Stimulated activated CD8-positive, alpha-beta memory T cell treated with anti-CD3 and anti-CD28 coated beads, Interleukin-15, amount 100 ng/mL, for 4 hours (primary cell): ENCODE data around the gene COX19.

Source experiments
- DNase-seq, 2 donors: peaks; one replicate each; pipeline ENCODE4 v3.0.0-alpha.2; 2020; ENCODE audit warnings: low read depth in 2 of 2

COX19 gene

DNA sequence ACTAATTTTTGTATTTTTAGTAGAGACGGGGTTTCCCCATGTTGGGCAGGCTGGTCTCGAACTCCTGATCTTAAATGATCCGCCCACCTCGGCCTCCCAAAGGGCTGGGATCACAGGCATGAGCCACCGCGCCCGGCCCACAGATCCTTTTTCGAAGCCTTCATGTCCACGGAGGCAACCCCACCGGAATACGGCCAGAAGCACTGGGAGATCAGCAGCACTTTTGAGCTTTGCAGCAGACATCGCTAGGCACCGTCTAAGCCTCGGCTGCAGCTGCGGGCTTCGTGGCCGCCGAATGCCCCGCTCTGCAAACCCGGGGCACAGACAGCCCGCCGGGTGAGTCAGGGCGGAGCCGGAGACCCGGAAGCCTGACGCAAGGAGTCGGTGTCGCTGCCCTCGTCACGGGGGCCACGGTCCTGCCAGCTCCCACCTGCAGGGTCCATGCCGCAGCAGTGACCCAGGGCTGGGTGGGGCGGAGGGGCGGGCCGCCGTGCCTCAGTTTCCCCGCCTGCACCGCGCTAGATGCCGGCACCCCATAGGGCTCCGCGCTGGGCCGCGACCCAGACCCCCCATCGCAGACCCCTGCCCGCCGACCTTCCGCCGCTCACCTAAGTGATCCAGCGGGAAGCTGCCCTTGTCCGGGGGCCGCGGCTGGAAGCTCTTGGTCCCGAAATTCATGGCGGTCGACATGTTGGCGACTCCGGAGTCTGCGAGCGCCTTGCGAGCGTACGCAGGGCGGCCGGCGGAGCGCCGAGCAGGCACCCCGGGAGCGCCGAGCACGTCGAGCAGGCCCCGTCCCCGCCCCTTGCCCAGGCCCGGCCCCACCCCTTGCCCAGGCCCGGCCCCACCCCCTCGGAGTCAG, at the start of gene COX19:
COX19 (minus strand) TSS at position 730 of the 862 bp plus-strand sequence; CDS start at position 690, 40 bp downstream.
- DNase-seq: peak; percentile 77 to 83

- DNase-seq: no peak
These were observed 49.0 kb upstream of the COX19 start for GRCh38 chr7:1024331-1024841.

DNA sequence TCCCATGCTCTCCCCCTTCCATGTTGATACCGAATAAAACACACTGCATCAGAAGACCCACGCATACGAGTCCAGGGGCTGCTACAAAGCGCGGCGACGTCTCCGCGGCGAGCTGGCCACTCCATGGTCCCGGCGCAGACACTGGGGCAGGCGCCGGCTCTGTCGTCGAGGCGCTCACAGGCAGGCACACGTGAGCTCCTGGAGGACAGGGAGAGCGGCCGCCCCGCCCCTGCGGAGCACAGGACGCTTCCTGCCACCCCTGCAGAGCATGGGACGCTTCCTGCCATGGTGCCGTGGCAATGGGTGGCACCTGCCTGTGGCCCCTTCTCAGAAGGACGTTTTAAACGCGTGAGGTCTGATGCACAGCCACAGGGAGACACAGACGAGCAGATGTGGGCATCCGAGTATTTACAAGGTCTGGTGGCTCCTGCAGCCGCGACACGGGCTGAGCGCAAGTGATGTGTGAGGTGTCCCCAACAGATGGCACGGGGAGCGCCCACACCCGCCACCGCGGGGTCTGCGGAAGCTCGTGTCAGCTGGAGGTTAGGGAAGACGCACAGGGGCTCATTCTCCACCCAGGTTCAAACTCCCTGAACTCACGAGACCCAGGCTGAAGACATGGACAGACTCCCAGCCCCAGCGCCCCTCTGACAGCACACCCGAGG, 47.6 kb upstream of the COX19 start:
- no peak for DNase-seq

DNA sequence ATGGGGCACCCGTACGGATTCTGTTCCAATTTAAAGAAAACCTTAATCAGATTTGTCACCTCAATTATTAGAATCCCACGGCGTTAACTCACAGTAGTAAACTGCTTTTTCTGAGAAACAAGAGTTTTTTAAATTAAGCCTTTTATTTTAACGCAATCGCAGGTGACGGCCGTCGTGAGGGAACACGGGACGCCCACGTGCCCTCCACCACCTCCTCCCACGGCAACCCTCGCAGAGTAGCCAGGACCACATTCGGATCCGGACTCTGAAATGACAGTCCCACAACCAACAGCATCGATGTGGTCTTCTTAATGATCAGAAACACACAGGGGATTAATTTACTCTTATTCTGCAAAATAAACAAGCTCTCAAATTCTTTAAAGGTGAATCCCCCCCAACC, 47.0 kb upstream of the COX19 start:
- DNase-seq: no peak

DNA sequence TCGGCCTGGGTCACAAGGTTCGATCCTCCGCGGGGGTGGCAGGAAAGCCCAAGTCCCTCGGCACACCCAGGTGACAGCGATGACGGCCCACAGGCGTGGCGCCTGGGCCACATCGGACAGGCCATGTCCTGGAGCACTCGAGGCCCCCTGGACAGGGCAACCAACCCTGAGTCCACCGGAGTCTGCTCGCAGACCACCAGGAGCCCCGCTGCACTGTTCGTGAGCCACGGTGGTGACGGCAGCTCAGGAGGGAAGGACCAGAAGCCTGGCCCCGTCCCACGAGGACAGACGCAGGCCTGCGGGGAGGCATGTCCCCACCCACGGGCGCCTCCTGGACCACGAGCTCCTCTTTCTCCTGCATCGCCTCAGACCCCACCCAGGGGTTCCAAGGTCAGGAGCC, 46.6 kb upstream of the COX19 start:
- DNase-seq: no peak

GRCh38 chr7:1021366-1021765, 46.0 kb upstream of the COX19 start:
- DNase-seq: no peak

- no peak for DNase-seq
These were observed 45.5 kb upstream of the COX19 start for GRCh38 chr7:1020849-1021251.

GRCh38 chr7:1019789-1020610, 44.7 kb upstream of the COX19 start:
- no peak for DNase-seq

- DNase-seq: no peak
These were observed 44.0 kb upstream of the COX19 start for GRCh38 chr7:1019255-1019785.

GRCh38 chr7:1018334-1018695, 43.0 kb upstream of the COX19 start:
- DNase-seq: no peak

DNA sequence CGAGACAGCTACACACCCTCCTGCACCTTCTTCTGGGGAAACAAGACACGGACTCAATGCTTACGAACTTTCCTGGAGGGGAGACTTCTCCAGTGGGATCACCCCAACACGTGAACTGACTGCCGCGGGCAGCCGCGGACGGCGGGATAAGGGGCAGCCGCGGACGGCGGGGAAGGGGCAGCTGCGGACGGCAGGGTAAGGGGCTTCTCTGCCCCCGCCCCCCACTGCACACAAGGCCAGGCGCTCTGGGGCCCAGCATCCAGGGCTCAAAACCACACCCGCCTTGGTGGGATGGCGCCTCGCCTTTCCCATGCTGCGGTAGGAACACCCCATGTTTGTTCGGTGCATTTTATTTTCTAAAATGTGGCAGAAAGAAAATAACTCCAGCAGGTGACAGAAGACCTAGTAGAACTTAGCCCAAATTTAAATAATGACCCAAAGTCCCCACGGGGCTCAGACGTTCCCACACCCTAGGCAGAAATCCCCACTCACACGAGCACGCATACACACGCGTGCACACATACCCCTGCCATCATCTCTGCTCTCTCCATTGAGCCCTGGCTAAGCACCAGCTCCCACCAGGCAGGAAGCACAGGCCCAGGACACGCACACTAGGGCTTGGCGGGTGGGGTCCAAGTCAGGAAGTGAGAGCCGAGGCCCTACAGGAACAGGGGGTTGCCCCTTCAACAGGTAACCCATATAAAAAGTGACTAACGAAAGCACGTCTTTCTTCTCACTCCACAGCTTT, 42.4 kb upstream of the COX19 start:
- DNase-seq: no peak

DNA sequence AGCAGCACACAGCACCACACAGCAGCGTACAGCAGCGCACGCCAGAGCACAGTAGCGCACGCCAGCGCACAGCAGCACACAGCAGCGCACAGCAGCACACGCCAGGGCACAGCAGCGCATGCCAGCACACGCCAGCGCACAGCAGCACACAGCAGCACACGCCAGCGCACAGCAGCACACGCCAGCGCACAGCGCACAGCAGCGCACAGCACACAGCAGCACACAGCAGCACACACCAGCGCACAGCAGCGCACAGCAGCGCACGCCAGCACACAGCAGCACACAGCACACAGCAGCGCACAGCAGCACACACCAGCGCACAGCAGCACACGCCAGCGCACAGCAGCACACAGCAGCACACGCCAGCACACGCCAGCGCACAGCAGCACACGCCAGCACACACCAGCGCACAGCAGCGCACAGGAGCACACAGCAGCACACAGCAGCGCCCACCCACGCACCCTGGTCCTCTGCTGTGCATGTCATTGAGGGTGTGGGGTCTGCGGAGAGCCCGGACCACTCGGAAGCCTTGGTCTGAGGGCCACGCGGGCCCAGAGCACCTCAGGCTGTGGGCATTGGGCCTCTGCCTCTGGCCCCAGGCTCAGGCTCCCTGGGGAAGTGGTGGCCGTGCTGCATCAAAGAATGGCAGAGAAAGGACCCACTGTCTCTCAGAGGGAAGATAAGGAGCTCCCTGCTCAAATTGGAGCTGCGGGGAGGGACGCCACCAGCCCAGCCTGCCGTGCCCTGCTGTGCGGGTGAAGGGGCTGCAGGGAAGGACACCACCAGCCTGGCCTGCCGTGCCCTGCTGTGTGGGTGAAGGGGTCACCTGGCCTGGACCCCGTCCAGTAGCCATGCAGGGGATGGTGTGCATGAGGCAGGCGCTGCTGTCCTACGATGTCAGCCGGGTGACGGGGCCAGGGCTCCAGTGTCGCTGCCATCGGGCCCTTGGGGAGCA, 41.5 kb upstream of the COX19 start:
- DNase-seq: no peak

GRCh38 chr7:1015196-1016121, 40.1 kb upstream of the COX19 start:
- no peak for DNase-seq

DNA sequence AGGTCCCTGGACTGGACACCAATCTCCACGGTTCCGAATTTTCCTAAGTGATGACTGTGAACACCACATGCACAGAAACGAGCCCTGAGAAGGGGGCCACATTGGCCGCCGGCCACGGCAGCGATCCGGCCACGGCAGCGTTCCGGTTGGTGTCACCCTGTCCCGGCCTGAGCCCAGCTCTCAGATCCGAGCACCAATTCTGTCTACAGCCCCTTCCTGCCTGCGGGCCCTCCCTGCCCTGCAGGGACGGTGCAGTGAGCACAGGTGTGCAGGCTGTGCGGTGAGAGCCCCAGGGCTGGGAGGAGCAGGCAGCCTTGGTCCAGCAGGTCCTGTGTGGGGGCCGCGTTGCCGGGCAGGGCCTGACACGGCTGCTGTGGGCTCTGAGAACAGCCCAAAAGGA, 39.3 kb upstream of the COX19 start:
- DNase-seq: no peak

- no peak for DNase-seq
These were observed 38.2 kb upstream of the COX19 start for GRCh38 chr7:1013581-1013980.

GRCh38 chr7:1012716-1013095, 37.4 kb upstream of the COX19 start:
- DNase-seq: no peak

DNA sequence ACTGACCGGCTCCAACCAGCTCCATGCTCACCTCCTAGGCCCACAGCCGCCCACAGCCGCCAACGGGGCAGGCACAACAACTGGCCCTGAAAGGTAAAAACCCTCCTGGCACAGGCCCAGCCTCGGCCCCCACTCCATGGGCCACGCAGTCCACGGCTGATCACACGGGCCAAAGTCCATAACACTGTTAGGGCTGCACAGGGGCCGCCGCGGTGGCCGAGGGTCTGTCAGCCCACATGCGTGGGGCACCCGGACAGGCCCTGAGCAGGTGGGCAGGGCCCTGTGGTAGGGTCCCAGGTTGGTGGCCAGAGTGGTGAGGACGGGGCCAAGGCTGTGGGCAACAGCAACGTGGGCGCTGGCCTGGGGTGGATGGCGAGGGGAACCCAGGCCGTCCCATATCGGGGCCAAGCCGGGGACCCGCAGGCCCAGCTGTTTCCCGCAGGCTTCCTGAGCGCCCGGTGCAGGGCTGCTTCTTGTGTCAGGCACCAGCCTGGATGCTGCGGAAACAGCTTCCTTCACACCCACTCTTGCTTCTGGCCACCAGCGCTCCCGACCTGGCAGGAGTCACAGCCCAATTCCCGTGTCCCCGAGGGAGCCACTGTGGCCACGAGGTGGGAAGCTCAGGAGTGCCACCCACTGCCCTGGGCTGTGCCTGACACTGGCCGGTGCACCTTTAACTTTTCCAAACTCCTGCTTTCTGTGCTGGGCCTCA, 36.8 kb upstream of the COX19 start:
- DNase-seq: no peak

DNA sequence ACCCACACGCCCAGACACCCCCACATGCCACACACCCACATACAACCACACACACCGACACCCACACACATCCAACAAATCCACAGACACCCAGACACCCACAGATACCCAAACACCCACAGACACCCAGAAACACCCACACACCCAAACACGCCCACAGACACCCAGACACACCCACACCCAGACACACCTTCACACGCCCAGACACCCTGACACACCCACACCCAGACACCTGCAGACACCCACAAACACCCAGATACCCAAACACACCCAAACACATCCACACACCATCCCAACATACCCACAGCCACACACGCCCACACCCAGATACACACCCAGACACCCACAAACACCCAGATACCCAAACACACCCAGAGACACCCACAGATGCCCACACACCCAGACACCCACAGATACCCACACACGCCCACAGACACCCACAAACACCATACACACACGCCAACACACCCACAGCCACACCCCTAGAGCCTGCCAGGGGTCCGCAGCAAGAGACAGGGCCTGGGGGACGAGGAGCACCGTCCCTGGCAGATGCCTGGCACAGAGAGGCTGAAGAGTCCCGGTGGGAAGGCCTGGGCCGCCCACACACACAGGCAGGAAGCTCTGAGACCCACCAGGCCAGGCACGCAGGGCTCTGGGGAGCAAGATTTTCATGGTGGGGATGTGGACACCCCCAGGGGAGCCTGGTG, 36.1 kb upstream of the COX19 start:
- DNase-seq: no peak
